DMS114 treated with DMSO at 0.1 percent for 48 hours (cell line): Measurements from ENCODE around the gene KLF4.

ENCODE experiments used
- DNase-seq: peaks from one replicate; lab custom pipeline; 2025; ENCODE audit not compliant: unreplicated experiment; lab: John Stamatoyannopoulos, UW

The KLF4 gene

DNA sequence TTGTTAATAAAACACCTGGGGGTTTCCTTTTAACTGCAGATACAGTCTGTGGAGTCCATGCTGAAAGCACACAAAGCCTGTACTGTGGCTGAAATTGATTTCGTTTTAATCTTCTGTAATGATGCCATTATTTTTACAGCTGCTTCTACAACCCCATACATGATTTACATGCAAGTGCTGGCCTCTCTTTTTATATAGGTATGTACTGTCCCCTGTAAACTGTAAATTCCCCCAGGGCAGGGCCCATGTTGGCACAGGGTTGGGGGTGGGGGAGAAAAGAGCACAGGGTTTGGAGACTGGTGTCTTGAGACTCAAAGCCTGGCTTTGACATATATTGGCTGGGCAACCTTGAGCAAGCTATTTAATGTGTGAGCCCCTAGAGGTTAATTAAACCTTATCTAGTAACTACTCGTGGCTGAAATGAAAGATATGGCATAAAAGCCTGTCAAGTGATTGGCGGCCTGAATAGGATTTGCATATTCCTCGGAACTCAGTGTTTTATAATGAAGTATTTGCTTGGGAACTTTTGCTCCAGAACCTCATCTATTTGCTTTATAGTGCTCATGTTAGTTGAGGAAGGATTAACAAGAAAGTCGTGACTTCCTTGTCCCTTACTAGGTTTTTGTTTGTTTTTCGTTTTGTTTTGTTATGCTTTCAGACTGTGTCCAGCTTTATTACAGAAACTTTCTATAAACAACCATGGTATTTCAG lies 34.0 kb downstream of the KLF4 start:
- no peak for DNase-seq

DNA sequence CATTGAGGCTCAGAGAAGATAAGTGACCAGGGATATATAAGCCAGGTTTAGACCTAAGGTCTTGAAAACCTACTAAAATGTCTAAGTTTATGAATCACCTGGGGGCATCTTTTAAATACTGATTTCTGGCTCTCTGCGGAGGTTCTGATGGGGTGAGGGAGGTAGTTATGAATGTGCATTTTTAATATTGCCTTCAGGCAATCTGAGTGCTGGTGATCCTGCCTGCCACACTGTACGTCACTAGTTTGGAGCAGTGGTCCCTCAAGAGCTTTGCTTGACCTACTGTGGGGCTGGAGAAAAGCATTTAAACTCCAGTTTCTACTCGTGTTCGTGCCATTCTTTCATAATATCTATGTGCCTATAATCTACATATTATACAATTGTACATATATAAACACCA lies 36.1 kb downstream of the KLF4 start:
- DNase-seq: no peak

DNA sequence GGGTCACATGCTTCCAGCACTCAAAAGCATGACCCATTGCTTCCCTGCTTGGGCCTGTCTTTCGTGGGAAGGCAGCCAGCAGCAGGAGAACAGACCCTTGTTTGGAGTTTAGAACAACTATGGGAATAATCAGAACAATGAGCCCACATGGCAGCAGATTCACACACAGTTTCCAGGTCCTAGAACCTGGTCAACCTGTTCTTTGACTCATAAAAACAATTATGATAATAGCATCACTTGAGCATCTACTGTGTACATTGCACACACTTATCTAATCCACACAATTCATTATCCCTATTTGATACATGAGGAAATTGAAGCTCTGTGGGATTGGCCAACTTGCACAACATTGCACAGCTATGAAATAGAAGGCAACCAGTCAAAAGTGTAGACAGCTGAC lies 41.7 kb downstream of the KLF4 start:
- no peak for DNase-seq

DNA sequence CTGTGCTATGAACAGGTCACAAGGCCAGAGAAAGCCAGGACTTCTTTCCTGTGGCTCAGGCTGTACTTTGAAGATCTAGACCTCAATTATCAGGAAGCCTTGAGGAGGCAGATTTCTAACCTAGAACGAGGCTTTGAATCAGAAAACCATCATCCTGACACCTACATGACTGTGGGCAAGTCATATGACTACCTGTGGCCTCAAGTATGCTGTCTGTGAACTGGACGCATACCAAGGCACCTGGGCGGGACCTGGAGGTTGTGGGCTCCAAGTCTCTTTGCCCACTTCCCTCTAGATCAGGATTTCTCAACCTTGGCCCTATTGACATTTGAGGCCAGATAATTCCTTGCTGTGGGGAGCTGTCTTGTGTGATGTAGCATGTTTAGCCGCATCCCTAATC lies 42.5 kb downstream of the KLF4 start:
- no peak for DNase-seq

DNA sequence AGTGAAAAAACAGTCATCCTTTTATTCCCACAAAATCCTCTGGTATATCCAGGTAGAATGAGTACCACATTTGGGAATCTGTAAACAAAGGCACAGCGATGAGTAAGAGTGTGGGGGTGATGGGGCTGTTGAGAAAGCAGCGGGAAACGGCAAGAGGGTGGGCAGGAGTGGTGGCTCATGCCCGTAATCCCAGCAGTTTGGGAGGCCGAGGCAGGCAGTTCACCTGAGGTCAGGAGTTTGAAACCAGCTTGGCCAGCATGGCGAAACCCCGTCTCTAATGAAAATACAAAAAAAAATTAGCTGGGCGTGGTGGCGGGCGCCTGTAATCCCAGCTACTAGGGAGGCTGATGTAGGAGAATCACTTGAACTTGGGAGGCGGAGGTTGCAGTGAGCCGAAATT lies 43.1 kb downstream of the KLF4 start:
- DNase-seq: no peak

DNA sequence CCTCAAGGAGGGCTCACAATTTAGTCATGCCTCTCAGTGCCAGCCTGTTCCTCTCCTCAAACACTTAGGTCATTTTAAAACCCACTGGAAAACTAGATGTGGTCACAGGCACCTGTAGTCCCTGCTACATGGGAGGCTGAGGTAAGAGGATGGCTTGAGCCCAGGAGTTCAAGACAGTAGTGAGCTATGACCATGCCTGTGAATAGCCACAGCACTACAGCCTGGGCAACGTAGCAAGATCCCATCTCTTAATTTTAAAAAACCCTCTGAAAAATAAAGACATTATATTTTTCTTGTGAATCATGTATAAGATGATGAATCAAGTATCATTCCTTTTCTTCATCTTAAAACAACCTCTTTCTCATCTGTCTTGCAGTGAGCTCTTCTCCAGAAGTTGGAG lies 45.8 kb downstream of the KLF4 start:
- no peak for DNase-seq

DNA sequence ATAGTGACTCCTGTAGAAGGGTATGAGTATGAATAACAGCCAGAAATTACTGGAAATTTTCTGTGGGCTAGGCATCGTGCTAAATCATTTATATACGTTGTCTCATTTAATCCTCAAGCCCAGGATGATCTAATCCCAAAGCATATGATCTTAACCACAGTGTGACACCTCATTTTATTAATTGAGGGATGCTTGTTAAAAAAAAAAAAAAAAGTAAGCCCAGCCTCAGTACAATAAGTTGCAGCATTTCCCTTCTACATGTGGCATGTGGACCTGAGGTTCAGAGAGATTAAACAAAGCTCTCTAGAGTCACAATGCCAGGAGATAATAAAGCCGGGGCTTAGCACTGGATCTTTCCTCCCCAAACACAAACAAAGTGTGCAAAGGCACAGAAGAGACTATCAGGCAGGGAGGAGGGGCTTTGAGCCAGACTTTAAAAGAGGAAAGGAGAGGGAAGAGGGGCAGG lies 49.5 kb downstream of the KLF4 start:
- DNase-seq: no peak

DNA sequence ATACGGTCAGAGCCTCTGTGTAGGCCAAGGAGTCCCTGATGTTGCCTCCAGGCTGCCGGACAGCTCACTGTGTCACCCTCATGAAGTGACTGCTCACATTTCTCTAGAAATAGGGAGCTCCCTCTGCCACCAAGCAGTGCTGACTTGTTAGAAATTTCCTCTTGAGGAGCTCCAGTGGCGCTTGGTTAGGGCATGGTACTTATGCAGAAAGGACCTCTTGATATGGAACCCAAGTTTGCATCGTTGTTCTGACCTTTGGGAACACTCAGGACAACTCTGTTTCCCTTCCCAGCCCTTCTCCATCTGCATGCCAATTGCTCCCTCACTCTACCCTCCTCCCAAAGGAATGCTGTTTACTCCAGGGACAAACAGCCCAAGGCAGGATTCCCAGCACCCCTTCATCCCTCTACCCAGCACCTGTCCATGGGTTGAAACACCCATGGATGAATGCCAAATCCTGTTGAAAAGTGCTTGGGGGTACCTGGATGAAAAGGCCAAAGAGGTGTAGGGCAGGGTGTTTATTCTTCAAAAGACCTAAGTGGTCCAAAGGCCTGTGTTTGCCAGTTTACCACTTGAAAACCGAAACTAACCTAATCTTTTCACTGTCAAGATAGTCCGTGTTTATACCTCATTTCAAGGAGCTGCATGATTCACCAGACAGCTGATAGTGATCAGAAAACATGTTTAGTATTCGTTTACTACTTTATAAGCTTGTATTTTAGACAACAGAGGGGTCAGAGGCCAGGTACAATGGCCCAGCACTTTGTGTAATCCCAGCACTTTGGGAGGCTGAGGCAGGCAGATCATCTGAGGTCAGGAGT lies 51.1 kb downstream of the KLF4 start:
- no peak for DNase-seq

DNA sequence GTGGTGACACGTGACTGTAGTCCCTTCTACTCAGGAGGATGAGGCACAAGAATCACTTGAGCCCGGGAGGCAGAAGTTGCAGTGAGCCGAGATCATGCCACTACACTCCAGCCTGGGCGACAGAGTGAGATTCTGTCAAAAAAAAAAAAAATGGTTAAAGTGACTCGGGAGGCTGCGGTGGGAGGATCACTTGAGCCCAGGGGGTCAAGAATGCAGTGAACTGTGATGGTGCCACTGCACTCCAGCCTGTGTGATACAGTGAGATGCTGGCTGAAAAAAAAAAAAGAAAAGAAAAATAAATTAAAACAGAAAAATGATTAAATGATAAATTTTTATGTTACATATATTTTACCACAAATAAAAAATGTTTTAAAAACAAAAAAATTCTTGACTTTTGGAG lies 51.9 kb downstream of the KLF4 start:
- no peak for DNase-seq

DNA sequence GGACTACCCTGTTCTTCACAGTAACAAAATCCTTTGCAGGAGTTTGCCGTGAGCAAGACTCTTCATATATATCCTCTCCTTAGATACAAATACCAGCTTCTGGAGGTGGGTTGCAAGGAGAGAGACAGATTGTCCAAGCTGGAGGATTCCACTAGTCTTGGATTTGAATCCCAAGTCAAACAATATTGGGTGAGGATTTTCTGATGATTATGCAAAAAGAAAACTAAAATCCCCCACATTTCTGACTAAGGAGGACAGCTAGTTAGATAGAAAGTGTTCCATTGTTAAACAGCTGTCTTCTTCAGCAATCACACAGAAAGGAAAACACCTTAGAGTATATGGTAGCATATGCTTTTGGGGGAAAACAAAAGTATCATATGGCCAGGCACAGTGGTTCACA lies 54.2 kb downstream of the KLF4 start:
- DNase-seq: no peak
